Urothelium cell line (cell line): Measurements from ENCODE around the gene SPAG8.

Experiments
- DNase-seq: peaks from one replicate; pipeline ENCODE4 v3.0.0; 2011; ENCODE audit warnings: low spot score, mixed read lengths
- FAIRE-seq: peaks from 2 replicates; lab custom pipeline; 2011; peaks lifted over from hg19 to GRCh38; lab: Jason Lieb, UNC

The SPAG8 gene

GRCh38 chr9:35813434-35814105, 1.5 kb upstream of the SPAG8 start:
- DNase-seq: peak; percentile 55
- FAIRE-seq: peak; percentile 23

DNA sequence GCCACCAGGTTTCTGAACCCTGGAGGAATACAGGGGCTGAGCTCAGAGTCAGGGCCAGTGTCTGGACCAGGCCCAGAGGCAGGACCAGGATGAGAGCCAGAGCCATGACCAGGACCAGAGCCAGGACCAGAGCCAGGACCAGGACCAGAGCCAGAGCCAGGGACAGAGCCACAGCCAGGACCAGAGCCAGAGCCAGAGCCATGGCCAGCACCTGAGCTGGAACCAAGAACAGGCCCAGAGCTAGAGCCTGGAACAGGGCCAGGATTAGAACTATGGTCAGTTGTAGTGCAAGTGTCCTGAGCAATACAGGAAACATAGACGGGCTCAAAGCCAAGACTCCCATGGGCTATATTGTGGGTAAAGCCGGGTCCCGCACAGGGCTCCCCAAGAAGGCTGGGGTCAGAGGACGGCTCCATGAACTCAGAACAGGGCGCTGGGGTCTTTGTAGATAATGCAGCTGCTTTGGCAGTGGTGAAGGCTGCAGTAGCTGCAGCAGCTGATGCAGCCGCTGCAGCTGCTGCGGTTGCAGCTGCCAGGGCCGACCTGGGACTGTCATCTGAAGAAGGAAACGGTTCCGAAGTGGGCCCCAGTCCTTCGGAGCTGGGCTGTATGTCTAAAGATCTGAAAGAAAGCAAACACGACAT, 559 bp downstream of the SPAG8 start:
- DNase-seq (no peak), FAIRE-seq (no peak)

GRCh38 chr9:35810122-35810521, 1.9 kb downstream of the SPAG8 start:
- no peak for FAIRE-seq

GRCh38 chr9:35808433-35808832, 3.6 kb downstream of the SPAG8 start:
- DNase-seq: no peak
- FAIRE-seq: no peak

More at GRCh38 chr9:35810122-35810521, 1.9 kb downstream of the SPAG8 start:
- no peak for DNase-seq

GRCh38 chr9:35806101-35806500, 6.0 kb downstream of the SPAG8 start:
- no peak for DNase-seq
- no peak for FAIRE-seq

- FAIRE-seq (no peak), DNase-seq (no peak)
Observed at GRCh38 chr9:35801328-35802128, 10.5 kb downstream of the SPAG8 start.

DNA sequence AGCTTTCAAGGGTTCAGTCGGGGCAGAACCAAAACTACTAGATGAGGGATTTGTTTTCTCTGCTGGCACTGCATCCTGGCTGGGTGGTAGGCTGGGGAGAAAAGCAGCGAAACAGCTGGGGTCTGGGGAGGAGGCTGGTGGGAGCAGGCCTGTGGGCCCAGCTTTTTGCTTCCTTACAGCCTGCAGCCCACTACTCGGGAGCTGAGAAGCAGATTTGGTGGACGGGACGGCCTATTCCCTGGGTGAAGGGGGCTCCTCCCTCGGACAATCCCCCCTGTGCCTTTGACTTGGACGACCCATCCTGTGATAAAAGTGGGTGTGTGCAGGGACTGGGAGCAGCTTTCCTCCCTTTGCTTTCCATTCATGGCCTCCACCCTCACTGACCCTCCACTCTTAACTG, 11.5 kb downstream of the SPAG8 start:
- DNase-seq: no peak
- FAIRE-seq: no peak

DNA sequence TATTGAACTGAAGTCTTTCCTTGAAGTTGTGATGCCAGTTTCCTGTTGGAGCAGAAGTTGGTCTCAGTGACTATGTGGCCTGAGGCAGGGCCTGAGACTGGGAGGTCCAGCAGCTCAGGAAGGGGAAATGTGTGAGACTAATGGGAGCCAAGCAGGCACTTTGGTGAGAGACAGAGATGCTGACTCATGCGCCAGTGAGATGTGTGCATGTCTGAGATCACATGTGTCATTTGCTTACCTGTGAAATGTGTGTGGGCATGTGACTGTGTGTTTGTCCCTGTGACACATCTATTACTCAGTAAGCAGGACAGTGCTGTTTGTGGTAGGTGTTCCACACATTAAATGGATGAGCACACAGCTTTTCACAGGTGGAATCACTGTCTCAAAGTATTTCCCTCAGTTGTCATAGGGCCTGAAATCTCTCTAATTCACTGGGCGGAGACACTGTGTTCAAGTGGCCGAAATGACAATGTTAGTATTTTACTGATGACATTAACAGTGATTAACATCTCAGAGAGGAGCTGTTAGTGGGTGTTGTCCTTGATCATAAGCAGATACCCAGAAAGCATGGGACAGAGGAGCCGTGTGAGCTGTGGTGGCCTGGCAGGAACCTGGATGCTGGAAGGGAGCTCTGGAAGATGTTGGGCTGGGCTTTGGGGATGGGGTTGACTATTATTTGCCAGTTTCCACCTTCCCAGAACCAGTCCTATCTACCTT, 13.2 kb downstream of the SPAG8 start:
- FAIRE-seq: peak; percentile 77
- DNase-seq: peak; percentile 46

- DNase-seq (no peak), FAIRE-seq (no peak)
Observed at GRCh38 chr9:35797311-35798109, 14.6 kb downstream of the SPAG8 start.

DNA sequence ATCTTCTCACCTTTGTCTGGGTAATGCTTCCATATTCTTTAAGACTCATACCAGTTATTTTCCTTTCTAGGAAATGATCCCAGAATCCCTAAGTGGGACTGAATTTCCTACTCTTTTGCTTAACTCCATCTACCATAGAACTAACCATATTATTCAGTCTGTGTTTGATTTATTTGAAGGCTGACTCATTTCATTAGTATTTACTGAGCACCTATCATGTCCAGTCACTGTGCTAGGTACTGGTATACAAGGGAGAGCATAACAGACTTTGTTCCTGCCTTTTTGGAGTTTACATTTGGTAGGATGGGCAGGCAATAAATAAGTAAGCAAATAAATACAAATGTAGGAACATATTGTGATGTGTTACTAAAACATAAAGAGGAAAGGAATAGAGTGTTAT, 16.4 kb downstream of the SPAG8 start:
- DNase-seq (no peak), FAIRE-seq (peak; percentile 30)

DNA sequence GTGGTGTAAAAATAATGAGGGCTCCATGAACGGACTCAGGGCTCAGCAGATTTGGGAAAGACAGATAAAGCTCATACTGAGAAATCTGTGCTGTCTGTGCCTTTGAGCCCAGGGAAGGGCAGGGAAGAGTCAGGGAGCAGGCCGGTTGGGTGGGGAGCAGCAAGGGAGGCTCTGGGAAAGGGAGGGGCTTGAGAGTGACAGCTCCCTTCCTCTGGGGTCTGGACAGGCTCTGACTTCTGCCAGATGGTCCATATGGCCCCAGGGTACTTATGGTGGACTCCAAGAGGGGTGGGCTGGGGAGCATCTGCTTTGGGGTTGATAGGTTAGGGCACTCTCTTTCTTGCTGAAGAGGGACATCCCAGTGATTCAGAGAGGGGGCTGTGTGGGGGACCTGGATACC, 18.6 kb downstream of the SPAG8 start:
- FAIRE-seq: no peak
- no peak for DNase-seq

DNA sequence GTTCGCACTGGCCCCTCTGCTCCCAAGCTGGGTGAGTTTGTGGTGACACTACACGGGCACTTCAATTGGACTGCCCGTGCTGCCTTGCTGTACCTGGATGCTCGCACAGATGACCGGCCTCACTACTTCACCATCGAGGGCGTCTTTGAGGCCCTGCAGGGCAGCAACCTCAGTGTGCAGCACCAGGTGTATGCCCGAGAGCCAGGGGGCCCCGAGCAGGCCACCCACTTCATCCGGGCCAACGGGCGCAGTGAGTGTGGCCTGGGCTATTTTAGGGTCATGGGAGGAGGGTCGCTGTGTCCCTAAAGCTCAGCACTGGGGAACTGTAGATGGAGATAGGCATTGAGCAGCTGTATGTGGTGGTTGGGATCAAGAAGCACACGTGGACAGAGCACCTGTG, 19.2 kb downstream of the SPAG8 start:
- DNase-seq: no peak
- FAIRE-seq: peak; percentile 92

DNA sequence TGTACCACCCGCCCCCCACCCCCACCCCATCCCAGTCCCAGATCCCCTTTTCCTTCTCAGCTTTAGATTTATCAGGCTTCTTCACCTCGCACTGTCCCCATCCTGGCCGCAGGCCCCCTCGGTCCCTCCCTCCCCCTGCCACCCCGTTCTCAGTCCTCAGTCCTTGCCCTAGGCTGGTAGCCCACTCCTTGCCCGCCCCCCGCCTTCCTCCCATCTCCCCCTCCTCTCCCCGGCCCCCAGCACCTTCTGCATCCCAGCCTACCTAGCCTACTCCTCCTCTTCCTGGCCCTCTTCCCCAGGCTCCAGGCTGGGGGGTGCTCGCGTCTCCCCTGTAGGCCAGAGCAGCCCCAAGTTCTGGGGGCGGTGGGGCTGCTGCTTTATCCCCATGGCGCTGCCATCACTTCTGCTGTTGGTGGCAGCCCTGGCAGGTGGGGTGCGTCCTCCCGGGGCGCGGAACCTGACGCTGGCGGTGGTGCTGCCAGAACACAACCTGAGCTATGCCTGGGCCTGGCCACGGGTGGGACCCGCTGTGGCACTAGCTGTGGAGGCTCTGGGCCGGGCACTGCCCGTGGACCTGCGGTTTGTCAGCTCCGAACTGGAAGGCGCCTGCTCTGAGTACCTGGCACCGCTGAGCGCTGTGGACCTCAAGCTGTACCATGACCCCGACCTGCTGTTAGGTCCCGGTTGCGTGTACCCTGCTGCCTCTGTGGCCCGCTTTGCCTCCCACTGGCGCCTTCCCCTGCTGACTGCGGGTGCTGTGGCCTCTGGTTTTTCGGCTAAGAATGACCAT, 19.8 kb downstream of the SPAG8 start:
- DNase-seq (no peak), FAIRE-seq (no peak)

DNA sequence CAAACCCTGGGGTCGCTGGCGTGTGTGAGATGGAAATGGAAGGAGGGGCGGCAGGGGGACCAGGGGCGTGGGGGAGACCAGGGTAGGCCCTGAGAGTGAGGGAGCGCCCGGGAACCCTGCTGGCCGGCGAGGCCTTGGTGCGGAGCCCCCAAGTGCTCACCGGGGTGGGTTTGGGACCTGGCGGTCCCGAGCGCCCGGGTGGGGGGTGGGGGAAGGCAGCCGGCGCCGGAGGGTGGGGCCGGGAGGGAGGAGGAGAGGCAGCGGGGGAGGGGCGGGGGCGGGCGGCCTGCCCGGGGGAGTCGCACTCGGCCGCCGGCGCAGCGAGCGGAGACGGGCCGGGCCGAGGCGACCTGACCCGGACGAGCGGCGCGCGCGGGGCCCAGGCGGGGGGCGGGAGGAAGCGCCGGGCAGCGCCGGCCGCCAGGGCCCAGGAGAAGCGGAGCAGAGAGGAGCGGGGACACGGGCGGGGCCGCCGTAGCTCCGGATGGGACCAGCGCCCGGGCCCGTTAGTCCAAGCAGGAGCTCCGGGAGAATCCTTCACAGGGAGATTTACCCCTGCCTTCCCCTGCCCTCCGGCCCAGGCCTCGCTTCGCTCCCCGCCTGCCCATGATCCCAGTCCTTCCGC, 20.7 kb downstream of the SPAG8 start, which contains the start of gene NPR2:
NPR2 (plus strand) TSS at position 295 of the 625 bp plus-strand sequence. CDS start 818 bp downstream, outside the sequence.
- FAIRE-seq (no peak), DNase-seq (peak; percentile 51)

DNA sequence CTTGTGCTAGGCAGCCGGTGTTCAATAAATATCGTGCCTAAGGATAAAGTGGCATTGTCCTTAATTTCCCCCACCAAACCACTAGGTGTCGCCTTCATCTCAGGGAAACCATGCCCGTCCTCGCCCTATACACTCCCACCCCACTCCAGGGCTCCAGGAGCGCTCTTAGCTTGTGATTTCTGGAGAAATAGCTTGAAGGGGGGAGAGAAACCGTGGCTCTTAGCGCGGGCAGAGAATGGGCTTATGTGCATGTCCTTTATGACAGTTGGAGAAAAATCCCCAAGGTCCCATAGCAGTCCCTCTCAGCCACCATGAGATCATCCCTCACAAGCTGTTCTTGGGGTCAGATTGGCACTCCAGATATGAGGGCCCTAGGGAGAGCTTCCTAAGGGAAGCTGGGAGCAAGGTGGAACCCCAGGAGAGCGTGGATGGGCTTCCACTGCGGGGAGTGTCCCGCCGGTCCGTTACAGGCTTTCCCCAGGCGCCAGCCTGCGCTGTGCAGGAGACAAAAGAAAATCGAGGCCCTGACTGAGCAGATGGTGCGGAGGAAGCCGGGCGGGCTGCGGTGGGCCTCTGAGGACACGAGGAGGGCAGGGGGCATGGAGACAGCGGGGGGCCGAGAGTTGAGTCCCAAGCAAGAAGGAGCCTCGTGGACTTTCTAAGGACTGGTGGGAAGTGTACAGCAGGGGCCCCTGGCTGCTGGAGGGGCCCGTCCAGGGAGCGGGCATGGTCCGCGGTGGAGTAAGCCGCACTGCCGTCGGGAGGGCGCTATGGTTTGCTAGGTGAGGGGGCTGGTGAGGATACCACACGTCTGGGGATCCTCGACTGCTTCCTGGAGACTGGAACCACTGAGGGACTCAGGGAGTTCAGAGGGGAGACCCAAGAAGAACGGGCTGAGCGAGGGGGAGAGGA, 21.4 kb downstream of the SPAG8 start:
- FAIRE-seq (peak; percentile 65), DNase-seq (peak; percentile 90)

- no peak for DNase-seq
- no peak for FAIRE-seq
Observed at GRCh38 chr9:35790025-35790384, 22.1 kb downstream of the SPAG8 start.

DNA sequence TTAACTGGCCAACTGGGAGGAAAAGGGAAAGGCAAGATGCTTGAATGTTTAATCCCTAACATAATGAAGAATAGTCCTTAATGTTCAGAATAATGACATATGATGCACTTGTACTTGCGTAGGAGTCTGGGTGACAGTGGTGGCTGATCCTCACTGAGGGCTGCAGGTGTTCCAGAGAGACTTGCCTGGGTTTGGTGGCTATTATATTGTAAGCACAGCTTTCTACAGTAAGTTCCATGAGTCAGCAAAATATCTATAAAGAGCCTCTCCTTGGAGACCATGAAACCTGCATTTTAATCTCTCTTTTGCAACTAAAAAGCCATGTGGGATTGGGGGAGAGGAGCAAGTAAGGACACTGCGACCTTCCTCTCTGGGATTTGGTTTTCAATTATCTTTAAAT, 22.5 kb downstream of the SPAG8 start:
- DNase-seq: no peak
- FAIRE-seq: no peak

GRCh38 chr9:35783418-35783817, 28.6 kb downstream of the SPAG8 start:
- no peak for DNase-seq
- FAIRE-seq: no peak
